Measurements from ENCODE around the gene SUPT6H.

The SUPT6H gene

GRCh38 chr17:28685366-28685765 is 23.4 kb downstream of the SUPT6H start:
- Mint-ChIP-seq H3K9me3 (no peaks in the 10 kb centered on the region), H3K36me3 (ENCODE audit: low read depth) (peaks cover 86% of the 10 kb centered on the region), H3K4me3 (no peak overlapping the region), H3K27me3 (ENCODE audit: low read depth, poor library complexity) (no peaks in the 10 kb centered on the region), H3K4me1 (no peaks in the 10 kb centered on the region), H3K27ac (no peak overlapping the region)
- no peak for TF ChIP-seq CTCF (IDR thresholded peaks at IDR 0.05)
- DNase-seq = no peak

GRCh38 chr17:28686296-28686695 is 24.3 kb downstream of the SUPT6H start:
- H3K36me3 Mint-ChIP-seq (ENCODE audit: low read depth) = peaks cover 90% of the 10 kb centered on the region
- H3K27ac Mint-ChIP-seq = peak overlapping the region; percentile 63
- H3K9me3 Mint-ChIP-seq = no peaks in the 10 kb centered on the region
- H3K27me3 Mint-ChIP-seq (ENCODE audit: low read depth, poor library complexity) = no peaks in the 10 kb centered on the region
- H3K4me3 Mint-ChIP-seq = no peak overlapping the region
- no peak for TF ChIP-seq CTCF (IDR thresholded peaks at IDR 0.05)
- DNase-seq = no peak
- H3K4me1 Mint-ChIP-seq = no peaks in the 10 kb centered on the region

- no peaks in the 10 kb centered on the region for H3K4me1 Mint-ChIP-seq
- no peak for DNase-seq
- H3K9me3 Mint-ChIP-seq = no peaks in the 10 kb centered on the region
- H3K27me3 Mint-ChIP-seq (ENCODE audit: low read depth, poor library complexity) = no peaks in the 10 kb centered on the region
- H3K36me3 Mint-ChIP-seq (ENCODE audit: low read depth) = peaks cover 80% of the 10 kb centered on the region
- no peak overlapping the region for H3K27ac Mint-ChIP-seq
- no peak for TF ChIP-seq CTCF (IDR thresholded peaks at IDR 0.05)
- H3K4me3 Mint-ChIP-seq = no peak overlapping the region
Measured at GRCh38 chr17:28688481-28688880, 26.5 kb downstream of the SUPT6H start.

- DNase-seq = no peak
- Mint-ChIP-seq H3K27me3 (ENCODE audit: low read depth, poor library complexity) (no peaks in the 10 kb centered on the region), H3K9me3 (no peaks in the 10 kb centered on the region), H3K27ac (no peak overlapping the region), H3K4me1 (no peaks in the 10 kb centered on the region), H3K4me3 (no peak overlapping the region), H3K36me3 (ENCODE audit: low read depth) (peaks cover 81% of the 10 kb centered on the region)
- no peak for TF ChIP-seq CTCF (IDR thresholded peaks at IDR 0.05)
Measured at GRCh38 chr17:28689011-28689410, 27.0 kb downstream of the SUPT6H start.

GRCh38 chr17:28693869-28694268 is 31.9 kb downstream of the SUPT6H start:
- H3K27ac Mint-ChIP-seq = peak overlapping the region; percentile 30
- peaks cover 77% of the 10 kb centered on the region for H3K36me3 Mint-ChIP-seq (ENCODE audit: low read depth)
- H3K9me3 Mint-ChIP-seq = no peaks in the 10 kb centered on the region
- no peak for TF ChIP-seq CTCF (IDR thresholded peaks at IDR 0.05)
- no peak overlapping the region for H3K4me3 Mint-ChIP-seq
- DNase-seq = no peak
- no peaks in the 10 kb centered on the region for H3K4me1 Mint-ChIP-seq
- H3K27me3 Mint-ChIP-seq (ENCODE audit: low read depth, poor library complexity) = peaks cover 4% of the 10 kb centered on the region

- no peak for DNase-seq
- Mint-ChIP-seq H3K27ac (peak overlapping the region; percentile 55), H3K27me3 (ENCODE audit: low read depth, poor library complexity) (peaks cover 4% of the 10 kb centered on the region), H3K9me3 (no peaks in the 10 kb centered on the region), H3K4me3 (no peak overlapping the region), H3K4me1 (no peaks in the 10 kb centered on the region), H3K36me3 (ENCODE audit: low read depth) (peaks cover 77% of the 10 kb centered on the region)
- TF ChIP-seq CTCF (IDR thresholded peaks at IDR 0.05) = no peak
Measured at GRCh38 chr17:28698253-28698941, 36.4 kb downstream of the SUPT6H start.

Measured in nephron progenitor cell (in vitro differentiated cells).